GM23248 (cell line): ENCODE data around the gene ARPC4. TPM values are rescaled to one million over a fixed set of nuclear protein-coding genes. Genes with fewer than 3 reads are reported as not detected.

ENCODE experiments used
- DNase-seq: peaks from one replicate; pipeline ENCODE4 v3.0.0-alpha.2; 2015
- H2AFZ ChIP-seq: fragments of 200-600 bp; sonication (generic); 2 replicates; pipeline ENCODE4 v1.6.1; 2016; ENCODE audit warnings: antibody characterized with exemption
- H3F3A ChIP-seq: fragments of 200-600 bp; sonication (generic); 2 replicates; pipeline ENCODE4 v1.6.1; 2016; ENCODE audit warnings: mild to moderate bottlenecking, antibody characterized with exemption, mixed run types; ENCODE audit not compliant: insufficient read depth
- H3K27ac ChIP-seq: fragments of 200-600 bp; sonication (generic); 2 replicates; pipeline ENCODE4 v1.5.1; 2016; ENCODE audit warnings: mild to moderate bottlenecking
- H3K27me3 ChIP-seq: fragments of 200-600 bp; sonication (generic); replicated peaks from 2 replicates; pipeline ENCODE4 v1.6.1; 2016; ENCODE audit warnings: mild to moderate bottlenecking; ENCODE audit not compliant: insufficient read depth
- H3K36me3 ChIP-seq: fragments of 200-600 bp; sonication (generic); 2 replicates; pipeline ENCODE4 v1.6.1; 2016; ENCODE audit warnings: low read depth, mild to moderate bottlenecking
- H3K4me1 ChIP-seq: fragments of 200-600 bp; sonication (generic); 2 replicates; pipeline ENCODE4 v1.6.1; 2016; ENCODE audit warnings: mild to moderate bottlenecking; ENCODE audit not compliant: insufficient read depth
- H3K4me2 ChIP-seq: fragments of 200-600 bp; sonication (generic); one replicate; pipeline ENCODE4 v1.6.1; 2016; ENCODE audit warnings: mild to moderate bottlenecking; ENCODE audit not compliant: unreplicated experiment
- H3K4me3 ChIP-seq: fragments of 200-600 bp; sonication (generic); 2 replicates; pipeline ENCODE4 v1.5.1; 2016; ENCODE audit warnings: mild to moderate bottlenecking
- H3K79me2 ChIP-seq: fragments of 200-600 bp; sonication (generic); 2 replicates; pipeline ENCODE4 v1.6.1; 2016; ENCODE audit warnings: mild to moderate bottlenecking; ENCODE audit not compliant: insufficient read depth
- H3K9ac ChIP-seq: fragments of 200-600 bp; sonication (generic); 2 replicates; pipeline ENCODE4 v1.6.1; 2016; ENCODE audit warnings: mild to moderate bottlenecking
- H3K9me2 ChIP-seq: fragments of 200-600 bp; sonication (generic); 2 replicates; pipeline ENCODE4 v1.6.1; 2016; ENCODE audit warnings: mixed run types, mild to moderate bottlenecking, moderate library complexity; ENCODE audit not compliant: insufficient read depth
- H3K9me3 ChIP-seq: fragments of 200-600 bp; sonication (generic); one replicate; pipeline ENCODE4 v1.6.1; 2017; ENCODE audit warnings: low read depth
- H4K20me1 ChIP-seq: fragments of 200-600 bp; sonication (generic); 2 replicates; pipeline ENCODE4 v1.6.0; 2016; ENCODE audit not compliant: insufficient read depth
- EZH2 ChIP-seq: fragments of 200-600 bp; sonication (generic); IDR thresholded peaks from 2 replicates; pipeline ENCODE4 v1.6.1; 2018; ENCODE audit warnings: antibody characterized with exemption, mild to moderate bottlenecking; ENCODE audit not compliant: insufficient read depth, poor library complexity, severe bottlenecking
- EZH2phosphoT487 ChIP-seq: fragments of 200-600 bp; sonication (generic); IDR thresholded peaks from 2 replicates; pipeline ENCODE4 v1.6.1; 2018; ENCODE audit warnings: antibody characterized with exemption, moderate library complexity, mild to moderate bottlenecking, low read depth; ENCODE audit not compliant: insufficient read depth
- WGBS, 2 experiments: methylation state at CpG; one replicate each; pipeline ENCODE4 v1.1.6; 2015 to 2017; ENCODE audit warnings: low lambda C conversion rate in 2 of 2, low coverage in 1 of 2; ENCODE audit errors: missing lambda C conversion rate in 2 of 2; 5-methylcytosine and 5-hydroxymethylcytosine counted together
- in situ Hi-C: fragments of 300-500 bp; cut with MboI; formaldehyde crosslinking; loops from 2 replicates; pipeline ENCODE4 v1.15.0; 2020
- polyA plus RNA-seq: library from polyadenylated mRNA; unstranded; fragments of >200 nt; fragmentation: Nextera tagmentation; extraction: Ambion mirVana; gene quantifications from 2 replicates; pipeline ENCODE4 v1.2.1, GENCODE V29; 2016
- total RNA-seq: library from RNA; depleted of rRNA; stranded (reverse); fragments of >200 nt; shearing (Covaris generic); gene quantifications from 2 replicates; pipeline ENCODE4 v1.2.3, GENCODE V29; 2014

ARPC4 gene
- total and polyA plus RNA-seq, 2 experiments from 2014 or later: 182 to 315 TPM

DNA sequence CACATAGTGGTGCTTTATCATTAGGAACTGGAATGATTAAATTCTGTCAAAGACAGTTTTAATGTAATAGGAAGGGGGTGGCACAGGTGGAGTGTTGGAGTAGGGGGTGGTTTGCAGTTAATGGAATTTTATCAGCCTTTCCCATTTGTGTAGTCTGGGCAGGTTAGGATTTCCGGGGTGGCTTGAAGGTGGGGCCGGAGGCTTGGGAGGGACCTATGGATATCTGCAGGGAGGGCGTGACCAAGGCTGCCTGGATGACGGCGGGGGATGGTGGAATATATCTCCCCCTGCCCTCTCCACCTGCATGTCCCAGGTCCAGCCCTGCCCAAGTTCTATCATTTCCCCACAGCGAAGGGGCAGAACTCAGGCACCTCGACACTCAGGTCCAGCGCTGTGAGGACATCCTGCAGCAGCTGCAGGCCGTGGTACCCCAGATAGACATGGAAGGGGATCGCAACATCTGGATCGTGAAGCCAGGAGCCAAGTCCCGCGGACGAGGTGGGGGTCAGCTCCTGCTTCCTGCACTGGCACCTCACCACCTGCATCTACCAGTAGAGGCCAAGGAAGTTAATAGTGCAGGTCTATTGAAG lies 32.7 kb downstream of the ARPC4 start:
- H3F3A ChIP-seq: no peaks in the 10 kb centered on the region
- no peak overlapping the region for H3K4me3 ChIP-seq
- H4K20me1 ChIP-seq: no peaks in the 10 kb centered on the region
- H3K9me2 ChIP-seq: no peaks in the 10 kb centered on the region
- TF ChIP-seq EZH2 (no peak), EZH2phosphoT487 (no peak)
- H3K9me3 ChIP-seq: no peaks in the 10 kb centered on the region
- H3K9ac ChIP-seq: no peak overlapping the region
- H2AFZ ChIP-seq: no peak overlapping the region
- H3K4me2 ChIP-seq: no peak overlapping the region
- no peak overlapping the region for H3K27ac ChIP-seq
- H3K79me2 ChIP-seq: no peaks in the 10 kb centered on the region
- DNase-seq: no peak
- 87 to 89% methylated on average over 13 to 14 of the region's 14 CpGs for WGBS, 2 experiments
- no peaks in the 10 kb centered on the region for H3K4me1 ChIP-seq
- in situ Hi-C loops: no loop called here
- H3K36me3 ChIP-seq: peaks cover 7% of the 10 kb centered on the region; the same call in 1 of the 2 replicates
- H3K27me3 ChIP-seq: no peaks in the 10 kb centered on the region

DNA sequence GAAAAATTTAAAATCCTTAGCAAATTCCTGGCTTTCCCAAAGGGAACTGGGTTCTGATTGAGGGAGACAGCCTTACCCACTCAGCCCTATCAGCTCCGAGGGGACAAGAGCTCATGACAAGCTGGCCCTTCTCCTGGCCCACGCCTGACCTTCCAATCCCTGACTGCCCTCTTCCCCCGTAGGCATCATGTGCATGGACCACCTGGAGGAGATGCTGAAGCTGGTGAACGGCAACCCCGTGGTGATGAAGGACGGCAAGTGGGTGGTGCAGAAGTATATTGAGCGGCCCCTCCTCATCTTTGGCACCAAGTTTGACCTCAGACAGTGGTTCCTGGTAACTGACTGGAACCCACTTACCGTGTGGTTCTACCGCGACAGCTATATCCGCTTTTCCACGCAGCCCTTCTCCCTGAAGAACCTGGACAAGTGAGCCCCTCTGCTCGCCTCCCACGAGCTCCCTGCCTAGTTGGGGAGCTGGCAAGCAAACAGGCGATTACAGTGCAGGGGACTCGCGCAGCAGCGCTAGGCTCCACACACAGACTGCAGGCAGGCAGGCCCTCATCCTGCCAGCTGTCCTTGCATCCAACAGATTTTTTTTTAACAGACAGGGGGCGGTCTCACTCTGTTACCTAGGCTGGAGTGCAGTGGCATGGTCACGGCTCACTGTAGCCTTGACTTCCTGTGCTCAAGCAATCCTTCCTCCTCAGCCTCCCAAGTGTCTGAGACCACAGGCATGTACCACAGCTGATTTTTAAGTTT lies 34.1 kb downstream of the ARPC4 start:
- Histone ChIP-seq H3K9ac (no peak overlapping the region), H3F3A (0 out of 2 replicates have a peak, but pooled peaks cover 6% of the 10 kb centered on the region), H3K9me3 (no peaks in the 10 kb centered on the region), H2AFZ (no peak overlapping the region), H3K79me2 (no peaks in the 10 kb centered on the region), H3K9me2 (no peaks in the 10 kb centered on the region), H3K27ac (no peak overlapping the region), H3K4me2 (no peak overlapping the region), H3K27me3 (no peaks in the 10 kb centered on the region), H3K4me1 (no peaks in the 10 kb centered on the region), H3K36me3 (peaks cover 7% of the 10 kb centered on the region; the same call in 1 of the 2 replicates), H3K4me3 (no peak overlapping the region), H4K20me1 (no peaks in the 10 kb centered on the region)
- in situ Hi-C loops: no loop called here
- TF ChIP-seq EZH2phosphoT487 (no peak), EZH2 (no peak)
- peak; percentile 33 for DNase-seq
- 73 to 79% methylated on average over 20 of the region's 20 CpGs for WGBS, 2 experiments

DNA sequence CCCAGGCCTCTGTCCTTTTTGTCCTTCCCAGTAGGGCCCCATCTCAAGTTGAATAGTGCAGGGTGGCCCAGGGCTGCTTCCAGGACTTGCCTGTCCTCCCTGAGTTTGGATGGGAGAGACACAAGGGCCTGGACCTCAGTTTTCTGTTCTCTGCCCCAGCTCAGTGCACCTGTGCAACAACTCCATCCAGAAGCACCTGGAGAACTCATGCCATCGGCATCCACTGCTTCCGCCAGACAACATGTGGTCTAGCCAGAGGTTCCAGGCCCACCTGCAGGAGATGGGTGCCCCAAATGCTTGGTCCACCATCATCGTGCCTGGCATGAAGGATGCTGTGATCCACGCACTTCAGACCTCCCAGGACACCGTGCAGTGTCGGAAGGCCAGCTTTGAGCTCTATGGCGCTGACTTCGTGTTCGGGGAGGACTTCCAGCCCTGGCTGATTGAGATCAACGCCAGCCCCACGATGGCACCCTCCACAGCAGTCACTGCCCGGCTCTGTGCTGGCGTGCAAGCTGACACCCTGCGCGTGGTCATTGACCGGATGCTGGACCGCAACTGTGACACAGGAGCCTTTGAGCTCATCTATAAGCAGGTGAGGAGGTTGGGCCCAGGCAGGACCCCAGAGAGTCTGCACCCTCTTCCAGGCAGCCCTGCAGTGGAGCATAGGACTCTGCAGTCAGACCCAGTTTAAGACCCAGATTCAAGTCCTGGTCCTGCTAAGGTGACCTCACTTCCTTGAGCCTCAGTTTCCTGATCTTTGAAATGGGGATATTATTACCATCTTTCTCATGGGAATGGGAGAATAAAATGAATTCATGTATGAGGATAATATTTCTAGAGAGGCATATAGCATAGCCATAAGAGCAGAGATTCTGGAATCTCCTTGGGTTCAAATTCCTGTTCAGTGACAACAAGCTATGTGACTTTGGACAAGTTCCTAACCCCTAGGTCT lies 36.2 kb downstream of the ARPC4 start:
- no peak overlapping the region for H3K4me2 ChIP-seq
- H3K9me3 ChIP-seq: no peaks in the 10 kb centered on the region
- H3K9me2 ChIP-seq: no peaks in the 10 kb centered on the region
- no peak for DNase-seq
- no peaks in the 10 kb centered on the region for H3K27me3 ChIP-seq
- H3K36me3 ChIP-seq: peaks cover 7% of the 10 kb centered on the region; the same call in 1 of the 2 replicates
- 97 to 98% methylated on average over 17 of the region's 17 CpGs for WGBS, 2 experiments
- H3K4me3 ChIP-seq: no peak overlapping the region
- H2AFZ ChIP-seq: no peak overlapping the region
- H3K9ac ChIP-seq: no peak overlapping the region
- no peak for TF ChIP-seq EZH2
- TF ChIP-seq EZH2phosphoT487: no peak
- H3K79me2 ChIP-seq: no peaks in the 10 kb centered on the region
- 0 out of 2 replicates have a peak, but pooled peaks cover 6% of the 10 kb centered on the region for H3F3A ChIP-seq
- in situ Hi-C loops: no loop called here
- no peaks in the 10 kb centered on the region for H4K20me1 ChIP-seq
- H3K4me1 ChIP-seq: no peaks in the 10 kb centered on the region
- no peak overlapping the region for H3K27ac ChIP-seq

DNA sequence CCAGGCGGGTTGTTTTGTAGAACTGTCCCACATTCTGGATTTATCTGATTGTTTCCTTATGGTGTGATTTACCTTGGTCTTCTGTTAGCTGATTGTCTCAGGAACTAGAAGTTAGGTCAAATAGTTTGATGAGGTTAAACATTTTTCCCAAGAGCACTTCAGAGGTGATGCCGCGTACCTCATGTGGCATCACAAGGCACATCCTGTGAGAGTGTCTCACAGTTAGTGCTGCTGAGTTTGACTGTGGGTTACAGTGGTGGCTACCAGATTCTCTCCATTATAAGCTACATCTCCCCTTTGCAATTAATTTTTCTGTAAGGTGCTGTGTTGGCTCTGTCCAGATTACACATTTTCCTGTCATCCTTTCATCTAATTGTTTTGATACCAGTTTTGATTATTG lies 38.4 kb downstream of the ARPC4 start:
- Histone ChIP-seq H4K20me1 (no peaks in the 10 kb centered on the region), H3K4me1 (no peaks in the 10 kb centered on the region), H3K9ac (no peak overlapping the region), H3K27ac (no peak overlapping the region), H3K9me2 (no peaks in the 10 kb centered on the region), H3K36me3 (peaks cover 7% of the 10 kb centered on the region; the same call in 1 of the 2 replicates), H3K4me3 (no peak overlapping the region), H3K4me2 (no peak overlapping the region), H3K27me3 (no peaks in the 10 kb centered on the region), H2AFZ (no peak overlapping the region), H3F3A (0 out of 2 replicates have a peak, but pooled peaks cover 6% of the 10 kb centered on the region), H3K9me3 (no peaks in the 10 kb centered on the region), H3K79me2 (no peaks in the 10 kb centered on the region)
- in situ Hi-C loops: no loop called here
- TF ChIP-seq EZH2phosphoT487: no peak
- no peak for DNase-seq
- WGBS, 2 experiments: 96 to 98% methylated on average over 3 of the region's 3 CpGs
